Fibroblast of skin of right biceps (primary cell): ENCODE measurements around the gene EID2B.
A peak's percentile ranks its signal among the peaks of the same experiment; 100 is the strongest.

ENCODE experiments used
- DNase-seq: peaks from one replicate; pipeline ENCODE4 v3.0.0-alpha.2; 2013

EID2B gene, protein sequence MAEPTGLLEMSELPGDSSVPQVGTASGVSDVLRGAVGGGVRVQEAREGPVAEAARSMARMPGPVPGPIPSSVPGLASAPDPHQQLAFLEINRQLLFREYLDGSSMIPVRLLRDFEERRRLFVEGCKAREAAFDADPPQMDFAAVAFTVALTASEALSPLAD

DNA sequence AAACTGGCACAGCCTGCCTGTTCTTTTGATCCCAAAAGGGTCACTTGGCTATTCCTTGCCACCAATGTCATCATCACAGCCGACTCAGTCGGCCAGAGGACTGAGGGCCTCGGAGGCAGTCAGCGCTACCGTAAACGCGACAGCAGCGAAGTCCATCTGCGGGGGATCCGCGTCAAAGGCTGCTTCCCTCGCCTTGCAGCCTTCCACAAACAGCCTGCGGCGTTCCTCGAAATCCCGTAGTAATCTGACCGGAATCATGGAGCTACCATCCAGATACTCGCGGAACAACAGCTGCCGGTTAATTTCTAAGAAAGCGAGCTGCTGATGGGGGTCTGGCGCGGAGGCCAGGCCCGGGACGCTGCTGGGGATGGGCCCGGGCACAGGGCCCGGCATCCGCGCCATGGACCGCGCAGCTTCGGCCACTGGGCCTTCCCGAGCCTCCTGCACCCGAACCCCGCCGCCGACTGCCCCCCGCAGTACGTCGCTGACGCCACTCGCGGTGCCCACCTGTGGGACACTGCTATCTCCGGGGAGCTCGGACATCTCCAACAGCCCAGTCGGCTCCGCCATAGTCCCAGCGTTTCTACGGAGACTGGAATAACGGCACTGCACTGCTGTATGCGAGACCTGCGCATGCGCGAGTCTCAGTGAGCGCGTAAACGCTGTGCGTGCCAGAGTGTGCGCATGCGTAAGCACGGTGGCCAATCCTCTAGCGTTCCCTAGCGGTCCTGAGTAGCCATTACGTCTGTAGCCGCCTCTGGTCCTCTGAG lies at the start of gene EID2B:
EID2B (minus strand) TSS at position 620 of the 770 bp plus-strand sequence; CDS start at position 570, 50 bp downstream.
- DNase-seq, result peak; percentile 93

DNA sequence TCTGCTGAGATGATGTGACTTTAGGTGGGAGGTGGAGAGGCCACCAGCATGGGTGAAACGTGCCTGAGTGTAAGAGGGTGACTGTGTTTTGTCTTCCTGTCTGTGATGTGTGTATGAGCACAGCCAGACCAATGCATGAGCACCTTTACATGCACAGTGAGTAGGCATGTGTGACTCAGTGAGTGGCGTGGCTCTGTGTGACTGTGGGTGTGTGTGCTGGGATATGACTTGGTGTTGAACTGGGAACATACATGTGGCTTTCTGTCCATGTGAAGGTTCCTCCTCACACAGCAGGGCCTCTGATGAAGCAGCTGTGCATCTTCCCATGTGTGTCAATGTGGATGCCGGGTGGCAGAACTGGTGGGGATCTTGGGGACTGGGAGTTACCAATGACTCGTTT lies 49.8 kb upstream of the EID2B start:
- DNase-seq, result no peak

DNA sequence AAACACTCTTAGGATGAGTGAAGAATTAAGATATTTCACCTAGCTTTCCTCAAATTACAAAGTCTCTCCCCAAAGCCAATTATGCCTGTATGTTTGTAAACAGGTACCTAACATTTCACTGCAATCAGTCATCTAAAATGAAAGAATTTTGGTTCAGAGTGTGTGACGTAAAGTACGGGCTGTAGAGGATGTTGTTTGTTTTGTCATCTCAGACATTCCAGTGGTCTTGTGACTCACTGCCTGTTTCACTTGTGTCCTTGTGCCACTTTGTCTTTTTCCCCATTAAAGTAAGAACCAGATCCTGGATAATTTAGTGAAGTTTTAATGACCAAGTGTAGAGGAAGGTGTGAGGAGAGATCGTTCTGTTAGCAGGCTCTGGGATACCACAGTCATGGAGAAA lies 36.0 kb upstream of the EID2B start:
- DNase-seq, result peak; percentile 4

DNA sequence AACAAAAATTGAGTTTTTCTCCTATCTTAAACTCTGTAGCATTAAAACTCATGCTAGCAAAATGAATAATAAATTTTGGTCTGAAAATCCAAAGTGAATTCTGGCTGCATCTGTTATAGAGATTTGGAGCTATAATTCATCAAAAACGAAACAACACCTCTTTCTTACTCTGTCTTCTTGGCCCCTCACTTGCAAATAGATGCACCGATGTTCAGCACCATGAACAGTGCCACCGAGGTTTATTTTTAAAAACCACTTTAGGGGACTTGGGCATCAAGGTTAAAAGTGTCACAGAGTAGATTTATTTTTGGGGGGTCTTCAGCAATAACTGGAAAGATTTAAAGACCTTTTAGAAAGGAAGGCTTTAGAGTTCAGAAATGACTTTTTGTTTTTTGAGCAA lies 33.4 kb upstream of the EID2B start:
- no peak for DNase-seq

DNA sequence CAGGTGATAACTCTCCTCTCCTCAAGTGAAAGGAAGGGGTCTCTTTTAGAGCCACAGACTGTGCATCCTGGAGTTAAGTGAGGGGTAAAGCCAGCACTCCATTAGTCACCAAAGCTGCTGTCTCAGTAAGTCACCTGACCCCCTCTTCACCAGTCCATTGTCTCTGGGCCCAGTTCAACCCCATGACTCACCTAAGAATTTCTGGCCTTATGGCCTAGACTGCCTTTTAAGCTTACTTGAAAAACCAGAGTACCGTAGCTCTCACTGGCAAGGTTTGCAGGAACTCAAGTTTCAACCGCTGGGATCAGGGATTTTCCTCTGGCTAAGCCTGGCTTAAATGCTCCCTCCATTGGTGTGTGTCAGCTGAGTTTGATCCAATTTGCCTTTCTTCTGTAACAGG lies 30.8 kb upstream of the EID2B start:
- peak; percentile 4 for DNase-seq

DNA sequence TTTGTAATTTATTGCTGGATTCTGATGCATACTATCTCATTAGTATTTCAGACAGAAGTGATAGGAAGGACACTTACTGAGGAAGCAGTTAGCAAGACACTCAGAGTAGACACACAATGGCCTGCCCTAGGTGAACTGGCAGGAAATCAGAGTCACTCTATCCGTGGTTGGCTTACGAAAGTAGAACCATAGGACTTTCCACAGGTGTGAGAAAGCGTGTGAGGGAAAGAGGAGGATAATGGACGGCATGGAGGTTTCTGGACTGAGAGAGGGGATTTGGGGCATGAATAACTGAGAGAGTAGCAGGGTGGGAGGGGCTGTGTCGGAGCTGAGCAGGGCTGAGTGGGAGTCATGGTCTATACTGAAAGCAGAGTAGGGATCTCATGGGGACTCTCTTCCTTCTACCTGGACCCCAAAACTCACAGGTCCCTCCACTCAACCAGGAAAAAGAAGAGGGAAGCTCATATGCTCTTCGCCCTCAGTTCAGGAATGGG lies 26.0 kb upstream of the EID2B start:
- DNase-seq, result no peak

DNA sequence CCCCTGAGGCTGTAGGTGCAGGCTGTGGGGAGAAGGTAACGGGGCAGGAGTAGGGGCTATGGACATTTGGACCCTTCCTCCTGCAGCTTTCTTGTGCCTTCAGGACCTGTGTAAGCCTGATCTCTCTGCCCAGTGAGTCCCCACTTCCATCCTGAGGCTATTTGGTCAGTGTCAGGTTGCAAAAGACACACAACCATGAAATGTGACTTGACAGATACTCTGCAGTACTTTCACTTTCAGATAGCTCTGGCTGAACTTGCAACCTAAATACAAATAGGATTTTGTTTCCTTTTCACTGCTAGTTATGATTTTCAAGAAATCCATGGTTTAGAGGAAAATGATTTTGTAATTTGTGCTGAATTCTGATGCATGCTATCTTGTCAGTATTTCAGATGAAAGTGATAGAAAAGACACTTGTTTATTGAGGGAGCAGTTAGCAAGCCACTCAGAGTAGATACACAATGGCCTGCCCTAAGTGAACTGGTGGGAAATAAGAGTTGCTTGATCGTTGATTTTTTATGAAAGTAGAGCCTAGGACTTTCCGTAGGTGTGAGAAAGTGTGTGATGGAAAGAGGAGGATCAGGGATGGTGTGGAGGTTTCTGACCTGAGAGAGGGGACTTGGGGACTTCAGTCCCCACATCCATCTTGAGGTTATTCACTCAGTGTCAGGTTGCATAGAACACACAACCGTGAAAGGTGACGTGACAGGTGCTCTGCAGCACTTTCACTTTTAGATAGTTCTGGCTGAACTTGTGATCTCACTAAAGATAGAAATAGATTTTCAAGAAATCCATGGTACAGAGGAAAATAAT lies 25.4 kb upstream of the EID2B start:
- DNase-seq, result no peak

DNA sequence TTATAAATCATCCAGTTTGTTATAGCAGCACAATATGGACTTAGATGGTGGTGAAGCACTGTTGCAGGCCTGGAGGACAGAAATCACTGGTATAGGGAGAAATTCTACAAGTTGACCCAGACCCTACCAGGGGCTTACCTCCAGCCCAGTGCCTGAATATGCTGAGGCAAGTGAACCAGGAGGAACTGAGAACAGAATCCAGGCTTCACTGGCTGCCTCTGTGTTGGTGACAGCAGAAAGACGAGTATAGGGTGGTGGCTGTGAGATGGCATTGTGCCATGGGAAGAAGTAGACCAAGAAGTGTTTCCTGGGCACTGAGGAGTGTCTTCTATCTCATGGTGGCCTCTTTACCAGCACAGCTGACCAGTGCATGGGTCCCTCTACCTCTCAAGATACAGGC lies 23.2 kb upstream of the EID2B start:
- DNase-seq, result no peak

DNA sequence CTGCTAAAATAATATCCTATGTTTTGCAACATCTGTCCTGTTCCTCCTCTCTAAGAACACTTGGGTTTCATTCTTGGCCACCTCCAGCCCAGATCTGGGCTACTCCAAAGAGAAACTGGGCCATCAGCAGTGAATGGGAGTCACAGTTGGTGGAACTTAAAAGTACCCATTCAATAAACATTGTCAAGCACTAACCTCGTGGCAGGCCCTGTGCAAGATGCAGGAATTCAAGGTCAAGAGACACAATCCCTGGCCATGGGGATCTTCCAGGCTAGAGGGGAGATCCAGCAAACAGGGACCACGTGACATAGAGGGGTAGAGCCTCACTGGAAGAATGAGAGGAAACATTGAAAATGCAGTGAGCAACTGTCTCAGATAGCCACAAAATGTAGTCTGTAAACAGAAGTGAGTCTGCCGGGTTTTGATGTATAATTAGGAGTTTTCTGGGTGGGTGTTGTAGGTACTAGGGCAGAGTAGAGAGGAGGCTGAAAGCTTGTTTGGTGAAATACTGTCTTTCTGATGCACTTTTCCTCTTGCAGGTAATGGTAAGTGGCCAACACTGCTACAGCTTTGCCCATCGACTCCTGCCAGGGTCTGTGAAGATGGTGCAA lies 22.2 kb upstream of the EID2B start:
- DNase-seq, result no peak

DNA sequence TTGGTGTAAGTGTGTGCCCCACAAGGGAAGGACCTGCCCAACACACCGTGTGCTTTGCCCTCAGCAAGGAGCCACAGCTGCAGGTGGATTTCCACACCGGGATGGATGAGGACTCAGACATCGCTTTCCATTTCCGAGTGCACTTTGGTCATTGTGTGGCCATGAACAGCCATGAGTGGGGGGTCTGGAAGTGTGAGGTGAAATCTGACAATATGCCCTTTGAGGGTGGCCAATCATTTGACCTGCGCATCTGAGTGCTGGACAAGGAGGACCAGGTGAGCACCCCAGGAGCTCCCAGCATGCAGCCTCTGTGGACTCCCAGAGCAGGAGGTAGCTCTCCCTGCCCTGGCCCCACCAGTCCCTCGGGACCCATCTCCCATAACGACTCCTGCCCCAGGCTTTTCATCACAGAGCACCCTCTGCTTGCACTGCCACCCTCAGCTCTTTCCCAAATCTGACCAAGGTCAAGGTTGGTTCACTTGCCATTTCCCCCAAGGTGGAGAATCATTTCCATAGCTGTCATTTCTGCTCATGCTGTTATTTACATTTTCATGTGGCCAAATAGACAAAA lies 20.5 kb upstream of the EID2B start:
- DNase-seq, result no peak

DNA sequence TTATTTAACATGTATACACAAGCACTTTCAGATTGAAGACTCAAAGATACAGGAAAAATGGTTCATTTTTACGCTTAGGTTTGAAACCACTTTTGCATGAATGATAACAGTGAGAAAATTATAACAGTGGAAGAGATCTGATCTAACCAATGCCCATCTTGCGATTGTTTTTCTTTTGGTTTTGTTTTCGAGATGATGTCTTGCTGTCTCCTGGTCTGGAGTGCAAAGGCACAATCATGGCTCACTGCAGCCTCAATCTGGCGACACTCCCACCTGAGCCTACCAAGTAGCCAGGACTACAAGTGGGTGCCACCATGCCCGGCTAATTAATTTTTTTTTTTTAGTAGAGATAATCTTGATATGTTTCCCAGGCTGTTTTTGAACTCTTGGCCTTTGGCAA lies 17.5 kb upstream of the EID2B start:
- no peak for DNase-seq

DNA sequence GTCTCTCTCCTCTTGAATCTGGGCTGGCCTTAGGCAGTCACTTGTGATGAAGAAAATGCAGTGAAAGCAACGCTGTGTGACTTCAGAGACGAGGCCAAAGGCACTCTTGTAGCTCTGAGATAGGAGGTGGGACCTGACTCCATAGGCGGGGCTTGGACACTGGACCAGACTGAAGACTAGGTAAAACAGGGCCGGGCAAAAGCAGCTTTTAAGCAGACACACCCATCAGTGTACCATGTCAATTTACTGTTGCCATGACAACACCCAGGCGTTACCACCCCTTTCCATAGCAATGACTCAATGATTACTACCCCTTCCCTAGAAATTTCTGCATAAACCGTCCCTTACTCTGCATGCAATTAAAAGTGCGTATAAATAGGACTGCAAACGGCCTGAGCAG lies 13.9 kb upstream of the EID2B start:
- no peak for DNase-seq

DNA sequence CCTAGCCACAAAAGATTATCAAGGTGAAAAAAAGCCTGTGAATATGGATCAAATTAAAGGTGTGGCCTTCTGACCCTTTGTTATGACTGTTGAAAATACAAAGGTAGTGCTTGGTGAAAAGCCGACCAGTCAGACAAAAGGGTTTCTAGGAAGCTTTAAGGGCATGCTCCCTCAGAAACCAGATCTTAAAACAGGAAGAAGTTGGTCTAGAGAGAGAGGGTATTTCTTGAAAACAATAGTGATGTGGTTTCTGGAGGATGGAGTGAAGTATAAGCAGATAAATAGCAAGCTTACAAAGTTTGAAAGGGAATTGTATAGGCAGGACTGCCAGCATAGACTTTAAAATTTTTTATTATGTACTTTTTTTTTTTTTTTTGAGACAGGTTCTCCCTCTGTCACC lies 12.3 kb upstream of the EID2B start:
- DNase-seq, result no peak

DNA sequence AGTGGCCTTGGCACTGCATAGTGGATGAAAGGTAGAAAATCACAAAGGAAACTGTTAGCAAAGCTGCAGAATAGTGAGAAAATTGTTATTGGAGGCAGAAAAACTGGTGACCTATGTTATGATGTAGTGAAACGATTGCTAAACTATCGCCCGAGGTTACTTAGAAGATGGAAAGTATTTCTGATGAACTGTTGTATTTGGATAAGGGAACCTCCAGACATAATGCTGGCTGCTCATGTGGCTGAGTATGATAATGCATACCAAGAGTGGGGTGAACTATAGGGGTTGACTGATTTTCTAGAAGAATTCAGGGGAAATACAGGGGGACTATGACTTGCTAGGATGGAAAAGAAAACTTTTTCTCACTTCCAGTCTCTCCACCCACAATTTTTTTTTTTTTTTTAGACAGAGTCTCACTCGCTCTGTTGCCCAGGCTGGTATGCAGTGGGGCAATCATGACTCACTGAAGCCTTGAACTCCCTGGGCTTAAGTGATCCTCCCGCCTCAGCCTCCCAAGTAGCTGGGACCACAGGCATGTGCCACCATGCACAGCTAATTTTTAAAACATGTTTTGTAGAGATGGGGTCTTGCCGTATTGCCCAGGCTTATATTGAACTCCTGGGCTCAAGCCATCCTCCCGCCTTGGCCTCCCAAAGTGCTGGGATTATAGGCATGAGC lies 11.7 kb upstream of the EID2B start:
- peak; percentile 41 for DNase-seq

DNA sequence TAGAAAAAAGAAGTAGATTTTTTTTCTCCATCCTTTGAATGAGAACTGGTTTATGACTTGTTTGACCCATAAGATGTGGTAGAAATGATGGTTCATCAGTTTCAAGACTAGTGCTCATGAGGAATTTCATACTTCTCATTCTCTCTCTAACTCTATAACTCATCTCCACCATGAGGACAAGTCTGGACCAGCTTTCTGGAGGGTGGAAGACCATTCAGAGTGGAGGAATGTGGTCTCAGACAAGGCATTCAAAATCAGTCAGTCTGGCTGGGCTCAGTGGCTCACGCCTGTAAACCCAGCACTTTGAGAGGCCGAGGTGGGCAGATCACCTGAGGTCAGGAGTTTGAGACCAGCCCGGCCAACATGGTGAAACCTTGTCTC lies 10.8 kb upstream of the EID2B start:
- no peak for DNase-seq

DNA sequence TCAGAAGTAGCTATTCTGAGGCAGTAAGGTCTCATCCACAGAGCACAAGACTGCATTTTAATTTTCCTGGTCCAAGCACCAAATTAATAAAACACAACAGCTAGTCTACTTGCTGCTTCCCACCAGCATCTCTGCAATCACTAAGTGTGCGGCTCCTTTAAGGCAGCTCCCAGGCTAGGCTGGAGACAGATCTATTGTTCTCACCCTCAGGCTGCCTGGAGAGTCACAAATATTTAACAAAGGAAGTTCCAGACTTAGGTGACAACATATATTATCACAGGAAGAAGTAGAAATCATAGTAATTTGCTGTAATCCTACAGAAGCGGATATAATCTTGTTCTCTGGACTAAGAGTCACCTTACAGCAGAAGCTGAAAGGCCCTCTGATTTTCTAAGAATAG lies 9.6 kb upstream of the EID2B start:
- DNase-seq, result no peak

DNA sequence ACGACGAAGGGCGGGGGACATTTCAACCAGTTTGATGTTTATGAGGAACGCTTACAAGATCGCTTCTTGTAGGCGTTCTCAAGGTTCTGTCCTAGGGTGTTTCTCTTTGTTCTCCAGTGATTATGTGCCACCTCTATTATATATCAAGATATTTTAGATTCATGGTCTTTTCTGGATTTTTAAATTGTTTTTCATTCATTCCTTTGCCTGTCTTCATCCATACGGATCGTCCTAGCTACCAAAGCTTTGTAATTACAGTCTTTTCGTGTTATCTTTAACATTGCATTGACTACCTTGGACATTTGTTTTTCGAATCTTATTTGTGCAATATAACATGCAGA lies 7.7 kb upstream of the EID2B start:
- DNase-seq, result no peak

DNA sequence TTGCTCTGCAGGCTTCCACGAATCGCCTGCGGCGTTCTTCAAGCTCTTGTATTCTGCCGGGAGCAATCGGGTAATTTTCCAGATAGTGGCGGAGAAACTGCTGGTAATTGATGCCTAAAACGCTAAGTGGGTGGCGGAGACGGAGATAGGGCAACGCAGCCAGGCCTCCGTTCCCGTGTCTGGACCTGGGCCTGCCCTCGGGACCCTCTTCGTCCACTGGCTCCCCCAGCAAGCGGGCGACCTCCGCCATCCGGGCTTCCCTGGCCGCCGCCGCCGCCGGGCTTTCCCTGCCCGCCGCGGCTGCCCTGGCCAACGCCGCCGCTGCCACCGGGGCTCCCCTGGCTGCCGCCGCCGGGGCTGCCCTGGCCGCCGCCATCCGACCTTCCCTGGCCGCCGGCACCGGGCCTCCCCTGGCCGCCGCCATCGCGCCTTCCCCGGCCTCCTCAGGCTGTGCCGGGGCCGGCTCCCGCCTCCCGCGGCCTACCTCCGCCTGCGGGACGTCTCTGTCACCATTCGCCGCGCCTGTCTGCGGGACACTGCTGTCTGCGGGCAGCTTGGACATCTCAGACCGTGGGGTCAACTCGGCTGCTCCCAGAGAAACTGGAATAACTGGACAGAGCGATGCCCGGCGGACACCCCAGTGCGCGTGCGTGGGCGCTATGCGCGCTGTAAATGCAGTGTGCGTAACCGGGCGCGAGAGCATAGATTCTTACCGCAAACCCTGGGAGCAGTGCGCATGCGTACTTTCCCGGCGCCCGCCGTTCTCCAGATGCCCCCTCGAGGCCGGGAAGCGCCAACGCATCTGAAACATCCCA lies 7.1 kb upstream of the EID2B start, which contains the start of gene EID2:
EID2 (minus strand) TSS at position 644 of the 815 bp plus-strand sequence; CDS start at position 562, 82 bp downstream.
- DNase-seq, result peak; percentile 91

DNA sequence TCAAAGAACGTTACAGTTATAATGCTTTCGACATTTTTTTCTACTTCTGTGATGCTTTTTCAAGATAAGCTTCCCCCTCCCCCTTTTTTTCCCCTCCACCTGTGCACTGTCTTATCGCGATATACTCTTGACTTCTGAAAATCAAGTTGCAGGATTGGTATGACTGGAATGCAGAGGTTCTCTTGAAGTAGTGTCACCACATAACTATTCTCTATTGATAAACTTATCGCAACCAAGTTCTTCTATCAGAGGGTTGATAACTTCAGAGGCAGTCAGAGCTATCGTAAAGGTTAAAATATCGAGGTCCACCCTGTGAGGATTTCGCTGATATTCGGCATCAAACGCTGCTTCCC lies 6.5 kb upstream of the EID2B start:
- DNase-seq, result peak; percentile 53

DNA sequence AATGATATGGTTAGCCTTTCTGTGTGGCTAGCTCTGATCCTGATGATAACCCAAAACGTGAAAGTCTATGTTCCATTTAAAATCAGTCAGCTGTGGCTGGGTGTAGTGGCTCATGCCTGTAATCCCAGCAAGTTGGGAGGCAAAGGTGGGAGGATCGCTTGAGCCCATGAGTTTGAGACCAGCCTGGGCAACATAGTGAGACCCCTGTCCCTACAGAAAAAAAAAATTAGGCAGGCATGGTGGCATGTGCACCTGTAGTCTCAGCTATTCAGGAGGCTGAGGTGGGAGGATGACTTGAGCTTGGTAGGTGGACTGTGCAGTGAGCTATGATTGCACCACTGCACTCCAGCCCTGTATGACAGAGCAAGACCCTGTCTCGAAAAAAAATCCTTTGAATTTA lies 1.1 kb upstream of the EID2B start:
- DNase-seq, result no peak

DNA sequence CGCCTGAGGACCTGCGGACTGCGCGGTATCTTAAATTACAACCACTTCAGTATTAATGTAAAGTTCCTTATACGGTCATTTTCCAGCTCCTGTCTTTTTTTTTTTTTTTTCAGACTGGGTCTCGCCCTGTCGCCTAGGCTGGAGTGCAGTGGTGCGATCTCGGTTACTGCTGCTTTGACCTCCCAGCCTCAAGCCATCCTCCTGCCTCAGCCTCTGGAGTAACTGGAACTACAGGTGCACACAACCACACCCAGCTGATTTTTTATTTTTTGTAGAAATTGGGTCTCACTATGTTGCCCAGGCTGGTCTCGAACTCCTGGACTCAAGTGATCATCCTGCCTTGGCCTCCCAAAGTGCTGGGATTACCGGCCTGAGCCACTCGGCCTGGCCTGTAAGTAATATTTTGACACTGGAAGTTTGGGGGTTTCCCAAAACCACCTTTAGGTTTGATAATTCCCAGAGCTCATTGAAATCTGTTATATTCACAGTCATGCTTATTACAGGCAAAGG lies 406 bp upstream of the EID2B start:
- DNase-seq, result no peak
